ENCODE results near the gene NBPF4.

The NBPF4 gene

GRCh38 chr1:108190686-108191416, 53.0 kb downstream of the NBPF4 start:
- peaks cover 90% of the 10 kb centered on the region for H3K36me3 ChIP-seq (ENCODE audit: control insufficient read depth, insufficient read depth, low read length)
- no peak overlapping the region for H3K27ac ChIP-seq (ENCODE audit: low read depth, low read length, severe bottlenecking)
- no peak overlapping the region for H3K4me3 ChIP-seq (ENCODE audit: extremely low read depth, insufficient read depth, low read length, poor library complexity, severe bottlenecking)
- no peaks in the 10 kb centered on the region for H3K4me1 ChIP-seq (ENCODE audit: control insufficient read depth, insufficient read depth, low read length, poor library complexity, severe bottlenecking)
- peaks cover 36% of the 10 kb centered on the region for H3K9me3 ChIP-seq (ENCODE audit: control insufficient read depth, low read length)
- 86% methylated on average over 1 of the region's 5 CpGs; no CpG with 5 or more reads in 1 of the 2 experiments for WGBS, 2 experiments (ENCODE audit: insufficient coverage in 2 of 2)

GRCh38 chr1:108190001-108190634, 53.8 kb downstream of the NBPF4 start:
- Histone ChIP-seq H3K4me1 (ENCODE audit: control insufficient read depth, insufficient read depth, low read length, poor library complexity, severe bottlenecking) (no peaks in the 10 kb centered on the region), H3K36me3 (ENCODE audit: control insufficient read depth, insufficient read depth, low read length) (peaks cover 83% of the 10 kb centered on the region), H3K27ac (ENCODE audit: low read depth, low read length, severe bottlenecking) (no peak overlapping the region), H3K4me3 (ENCODE audit: extremely low read depth, insufficient read depth, low read length, poor library complexity, severe bottlenecking) (no peak overlapping the region), H3K9me3 (ENCODE audit: control insufficient read depth, low read length) (peaks cover 32% of the 10 kb centered on the region)
- 88 to 91% methylated on average over 3 to 6 of the region's 7 CpGs for WGBS, 2 experiments (ENCODE audit: insufficient coverage in 2 of 2)

- Histone ChIP-seq H3K4me1 (ENCODE audit: control insufficient read depth, insufficient read depth, low read length, poor library complexity, severe bottlenecking) (no peaks in the 10 kb centered on the region), H3K27ac (ENCODE audit: low read depth, low read length, severe bottlenecking) (no peak overlapping the region), H3K36me3 (ENCODE audit: control insufficient read depth, insufficient read depth, low read length) (peaks cover 82% of the 10 kb centered on the region), H3K4me3 (ENCODE audit: extremely low read depth, insufficient read depth, low read length, poor library complexity, severe bottlenecking) (no peak overlapping the region), H3K9me3 (ENCODE audit: control insufficient read depth, low read length) (peaks cover 32% of the 10 kb centered on the region)
- no CpG with 5 or more reads among the region's 1 CpG for WGBS, 2 experiments (ENCODE audit: insufficient coverage in 2 of 2)
Measured at GRCh38 chr1:108188801-108189200, 55.1 kb downstream of the NBPF4 start.

- Histone ChIP-seq H3K4me1 (ENCODE audit: control insufficient read depth, insufficient read depth, low read length, poor library complexity, severe bottlenecking) (no peaks in the 10 kb centered on the region), H3K9me3 (ENCODE audit: control insufficient read depth, low read length) (peaks cover 4% of the 10 kb centered on the region), H3K36me3 (ENCODE audit: control insufficient read depth, insufficient read depth, low read length) (peaks cover 76% of the 10 kb centered on the region), H3K4me3 (ENCODE audit: extremely low read depth, insufficient read depth, low read length, poor library complexity, severe bottlenecking) (no peak overlapping the region), H3K27ac (ENCODE audit: low read depth, low read length, severe bottlenecking) (no peak overlapping the region)
- no CpG with 5 or more reads among the region's 2 CpGs for WGBS, 2 experiments (ENCODE audit: insufficient coverage in 2 of 2)
Measured at GRCh38 chr1:108182959-108183700, 60.7 kb downstream of the NBPF4 start.

GRCh38 chr1:108179018-108179417, 64.9 kb downstream of the NBPF4 start:
- Histone ChIP-seq H3K27ac (ENCODE audit: low read depth, low read length, severe bottlenecking) (no peak overlapping the region), H3K9me3 (ENCODE audit: control insufficient read depth, low read length) (peaks cover 20% of the 10 kb centered on the region), H3K4me1 (ENCODE audit: control insufficient read depth, insufficient read depth, low read length, poor library complexity, severe bottlenecking) (no peaks in the 10 kb centered on the region), H3K36me3 (ENCODE audit: control insufficient read depth, insufficient read depth, low read length) (peaks cover 88% of the 10 kb centered on the region), H3K4me3 (ENCODE audit: extremely low read depth, insufficient read depth, low read length, poor library complexity, severe bottlenecking) (no peak overlapping the region)
- no CpG with 5 or more reads among the region's 1 CpG for WGBS, 2 experiments (ENCODE audit: insufficient coverage in 2 of 2)
